ENCODE data around the gene NASP.
"Not testable (repeated sequence)": the region's sequence is repeated elsewhere in the genome, so short reads cannot be mapped to it uniquely, and the experiment has no call there.

Gene NASP

DNA sequence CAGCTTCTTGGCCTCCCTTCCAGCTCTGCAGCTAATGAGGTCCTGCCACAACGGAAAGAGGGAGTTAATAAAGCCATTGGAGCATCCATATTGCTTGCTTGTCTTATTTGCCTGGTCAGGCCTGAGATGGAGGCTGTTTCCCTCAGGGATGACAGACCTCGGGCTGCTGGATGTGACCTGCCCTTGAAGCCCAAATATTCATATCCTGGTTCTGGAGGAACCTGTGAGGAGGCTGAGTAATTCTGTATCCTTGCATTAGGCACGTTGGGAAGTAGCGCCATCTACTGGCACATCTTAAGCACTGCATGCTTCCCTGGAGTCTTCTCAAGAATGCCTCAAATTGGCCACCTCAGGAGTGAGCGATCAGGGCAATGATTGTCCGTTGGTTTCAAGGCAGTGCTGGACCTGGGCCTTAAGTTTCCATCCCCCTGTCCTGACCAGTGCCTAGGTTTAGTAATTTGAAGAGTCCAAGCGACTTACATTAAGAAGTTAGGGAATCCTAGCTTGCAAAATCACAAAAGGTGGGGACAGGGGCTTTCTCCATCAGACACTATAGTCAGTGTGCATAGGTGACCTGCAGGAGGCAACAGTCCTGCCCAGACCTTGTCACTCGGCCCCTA lies 13.8 kb upstream of the NASP start:
- peak; percentile 74 for DNase-seq (ENCODE audit: low spot score)

- DNase-seq (ENCODE audit: low spot score) = no peak
These were observed 13.2 kb upstream of the NASP start for GRCh38 chr1:45570631-45571030.

- no peak for DNase-seq (ENCODE audit: low spot score)
These were observed 10.5 kb upstream of the NASP start for GRCh38 chr1:45573231-45573804.

GRCh38 chr1:45574105-45574626 lies 9.7 kb upstream of the NASP start:
- no peak for DNase-seq (ENCODE audit: low spot score)

GRCh38 chr1:45583264-45583665 lies 576 bp upstream of the NASP start:
- DNase-seq (ENCODE audit: low spot score) = peak; percentile 99

- DNase-seq (ENCODE audit: low spot score) = peak; percentile 93
These were observed 689 bp downstream of the NASP start for GRCh38 chr1:45584351-45585109.

DNA sequence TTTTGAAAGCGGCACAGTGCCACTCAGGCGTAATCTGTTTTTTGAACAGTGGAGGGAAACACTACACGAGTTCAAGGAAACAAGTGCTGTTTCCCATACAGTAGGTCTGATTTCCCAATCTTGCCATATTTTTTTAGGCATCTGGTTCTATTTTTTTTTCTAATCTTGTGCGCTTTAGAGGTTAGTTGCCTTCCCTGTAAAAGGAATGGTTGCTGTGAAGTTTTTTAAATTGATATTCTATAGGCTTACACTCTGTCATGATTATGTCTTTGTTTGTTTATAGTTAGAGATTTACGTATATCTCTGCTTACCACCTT lies 1.2 kb downstream of the NASP start:
- no peak for DNase-seq (ENCODE audit: low spot score)

- DNase-seq (ENCODE audit: low spot score) = no peak
These were observed 1.7 kb downstream of the NASP start for GRCh38 chr1:45585496-45586075.

DNA sequence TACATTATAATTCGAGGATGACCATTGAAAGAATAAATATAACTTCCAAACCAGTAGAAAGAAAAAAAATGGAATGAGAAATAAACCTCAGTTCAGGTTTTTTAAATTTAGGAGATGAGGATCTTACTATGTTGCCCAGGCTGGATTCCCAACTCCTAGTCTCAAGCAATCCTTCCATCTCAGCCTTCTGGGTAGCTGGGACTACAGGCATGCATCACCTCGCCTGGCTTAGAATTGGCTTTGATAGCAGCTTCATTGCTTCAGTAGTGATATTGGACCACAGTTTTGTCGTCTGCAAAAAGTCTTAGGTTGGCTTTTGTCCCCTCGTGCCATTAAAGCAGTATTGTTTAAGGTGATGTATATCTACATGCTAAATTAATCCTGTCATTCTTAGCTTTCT lies 2.9 kb downstream of the NASP start:
- no peak for DNase-seq (ENCODE audit: low spot score)

GRCh38 chr1:45589861-45590260 lies 6.0 kb downstream of the NASP start:
- DNase-seq (ENCODE audit: low spot score) = no peak

- no peak for DNase-seq (ENCODE audit: low spot score)
These were observed 10.6 kb downstream of the NASP start for GRCh38 chr1:45594412-45594811.

DNA sequence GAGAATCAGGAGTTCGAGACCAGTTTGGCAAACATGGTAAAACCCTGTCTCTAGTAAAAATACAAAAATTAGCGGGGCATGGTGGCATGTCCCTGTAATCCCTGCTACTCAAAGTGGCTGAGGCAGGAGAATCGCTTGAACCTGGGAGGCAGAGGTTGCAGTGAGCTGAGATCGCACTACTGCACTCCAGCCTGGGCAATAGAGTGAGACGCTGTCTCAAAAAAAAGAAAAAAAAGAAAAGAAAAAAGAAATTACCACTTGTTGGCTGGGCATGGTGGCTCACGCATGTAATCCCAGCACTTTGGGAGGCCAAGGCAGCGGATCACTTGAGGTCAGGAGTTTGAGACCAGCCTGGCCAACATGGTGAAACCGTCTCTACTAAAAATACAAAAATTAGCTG lies 12.9 kb downstream of the NASP start:
- not testable (repeated sequence) for DNase-seq (ENCODE audit: low spot score)

- no peak for DNase-seq (ENCODE audit: low spot score)
These were observed 20.4 kb downstream of the NASP start for GRCh38 chr1:45604239-45604638.

GRCh38 chr1:45607404-45608074 lies 23.7 kb downstream of the NASP start:
- no peak for DNase-seq (ENCODE audit: low spot score)

DNA sequence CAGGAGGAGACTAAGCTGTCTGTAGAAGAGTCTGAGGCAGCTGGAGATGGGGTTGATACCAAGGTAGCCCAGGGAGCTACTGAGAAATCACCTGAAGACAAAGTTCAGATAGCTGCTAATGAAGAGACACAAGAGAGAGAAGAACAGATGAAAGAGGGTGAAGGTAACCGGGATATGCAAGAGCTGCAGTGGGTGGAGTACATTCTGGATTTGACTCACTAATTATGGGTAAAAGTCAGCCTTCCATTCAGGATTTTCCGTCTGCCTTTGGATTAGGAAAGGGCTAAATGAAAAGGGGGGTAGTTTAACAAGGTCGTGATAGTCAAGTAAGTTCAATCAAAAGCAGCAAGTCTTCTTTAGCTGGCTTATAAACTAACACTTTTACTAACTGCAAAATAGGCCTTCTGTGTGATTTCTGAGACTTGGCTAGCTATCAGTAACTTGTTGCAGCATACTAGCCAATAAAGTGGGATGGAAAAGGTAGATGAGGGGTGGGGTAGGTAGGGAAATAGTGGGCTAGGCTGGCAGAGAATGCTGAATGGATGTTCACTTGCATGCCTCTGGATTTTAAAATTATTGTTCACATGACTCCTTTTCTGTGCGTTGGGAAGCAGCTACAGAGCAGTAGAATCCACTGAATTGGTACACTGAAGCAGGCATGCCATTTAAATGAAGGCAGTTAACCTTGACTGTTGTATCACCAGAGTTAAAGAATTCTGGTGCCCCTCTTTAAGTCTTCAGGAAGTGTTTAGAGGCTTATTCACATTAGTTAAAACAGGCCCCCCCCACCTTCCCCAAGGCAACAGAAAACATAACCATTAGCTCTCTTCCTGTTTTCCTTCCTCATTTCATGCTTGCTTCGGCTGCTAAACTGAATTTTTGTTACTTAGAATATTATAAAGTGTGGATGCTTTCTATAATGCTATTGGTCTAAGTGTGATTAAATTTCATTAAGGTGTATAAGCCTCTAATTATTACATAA lies 24.6 kb downstream of the NASP start:
- no peak for DNase-seq (ENCODE audit: low spot score)

GRCh38 chr1:45610589-45611226 lies 26.9 kb downstream of the NASP start:
- no peak for DNase-seq (ENCODE audit: low spot score)

DNA sequence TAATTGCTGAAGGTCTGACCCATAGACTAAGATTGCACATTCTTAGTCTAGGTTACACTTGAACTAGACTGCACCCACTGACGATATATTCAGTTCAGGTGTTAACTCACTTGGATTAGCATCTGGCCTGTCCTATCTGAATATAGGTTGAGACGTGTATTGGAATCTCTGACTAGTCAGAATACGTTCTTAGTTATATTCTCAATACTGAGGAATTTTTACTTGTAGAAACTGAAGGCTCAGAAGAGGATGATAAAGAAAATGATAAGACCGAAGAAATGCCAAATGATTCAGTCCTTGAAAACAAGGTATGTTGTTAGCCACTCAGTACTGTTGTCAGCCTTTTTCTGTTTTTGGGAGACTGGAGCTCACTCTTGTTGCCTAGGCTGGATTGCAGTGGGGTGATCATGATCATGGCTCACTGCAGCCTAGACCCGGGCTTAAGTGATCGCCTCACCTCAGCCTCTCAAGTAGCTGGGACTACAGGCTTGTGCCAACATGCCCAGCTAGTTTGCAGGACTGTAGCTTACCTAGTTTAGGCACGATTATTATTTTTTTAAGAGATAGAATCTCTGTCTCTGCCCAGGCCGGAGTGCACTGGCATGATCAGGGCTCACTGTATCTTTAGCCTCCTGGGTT lies 29.2 kb downstream of the NASP start:
- no peak for DNase-seq (ENCODE audit: low spot score)

DNA sequence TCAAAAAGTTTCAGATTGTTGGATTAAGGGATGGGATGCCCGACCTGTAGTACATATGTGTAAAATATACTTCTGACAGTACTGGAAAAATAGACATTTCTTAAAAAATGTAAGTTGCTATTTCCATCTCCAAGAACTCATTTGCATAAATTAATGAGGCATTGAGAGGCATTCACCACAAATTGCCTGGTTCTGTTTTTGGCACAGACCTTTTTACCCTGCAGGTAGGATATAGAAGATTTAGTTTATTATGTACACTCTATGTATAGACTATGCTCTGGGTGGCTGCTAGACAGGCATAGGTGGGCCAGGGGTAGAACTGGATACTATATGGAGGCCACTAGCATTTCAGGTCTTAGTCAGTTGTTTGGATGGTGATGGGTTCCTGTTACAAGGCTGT lies 32.0 kb downstream of the NASP start:
- DNase-seq (ENCODE audit: low spot score) = no peak

DNA sequence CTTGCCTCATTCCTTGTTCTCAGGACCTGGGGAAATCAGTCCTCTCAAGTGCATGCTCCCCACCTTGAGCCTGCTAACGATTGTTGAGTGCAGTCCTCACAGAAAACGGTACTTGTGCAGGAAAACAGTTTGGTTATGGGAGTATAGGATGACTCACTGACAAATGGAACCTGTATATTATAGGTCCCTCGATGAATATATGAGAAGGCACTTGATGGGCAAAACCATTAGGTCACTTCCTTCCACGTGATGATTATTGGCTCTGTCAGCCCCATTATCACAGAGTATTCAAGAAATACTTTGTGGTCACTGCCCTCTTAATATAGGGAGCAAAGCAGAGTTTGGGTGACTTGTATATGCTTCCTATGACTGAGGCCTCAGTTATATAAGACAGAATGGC lies 33.8 kb downstream of the NASP start:
- no peak for DNase-seq (ENCODE audit: low spot score)

Measured in hepatic stellate cell (primary cell).